Suprapubic skin (tissue), 4 donors: ENCODE measurements around the gene FAM149A. TPM values are rescaled to one million over a fixed set of nuclear protein-coding genes. Genes with fewer than 3 reads are reported as not detected.

Source experiments
- DNase-seq, 2 donors: peaks; one replicate each; pipeline ENCODE4 v3.0.0-alpha.2; 2019; ENCODE audit warnings: low spot score in 2 of 2
- H3K27ac ChIP-seq: fragments of 200-600 bp; sonication (generic); one replicate; pipeline ENCODE4 v1.5.1; 2019
- H3K27me3 ChIP-seq: fragments of 200-600 bp; sonication (generic); one replicate; pipeline ENCODE4 v1.5.1; 2019
- H3K36me3 ChIP-seq: fragments of 200-600 bp; sonication (generic); one replicate; pipeline ENCODE4 v1.5.1; 2019
- H3K4me1 ChIP-seq: fragments of 200-600 bp; sonication (generic); one replicate; pipeline ENCODE4 v1.5.1; 2019
- H3K4me3 ChIP-seq: fragments of 200-600 bp; sonication (generic); one replicate; pipeline ENCODE4 v1.5.1; 2019; ENCODE audit warnings: mild to moderate bottlenecking
- H3K9me3 ChIP-seq: fragments of 200-600 bp; sonication (generic); one replicate; pipeline ENCODE4 v1.5.1; 2019
- EP300 ChIP-seq: sonication (generic); formaldehyde crosslinking; IDR thresholded peaks from one replicate; pipeline ENCODE4 v1.6.1; 2017; ENCODE audit warnings: antibody characterized with exemption
- POLR2A ChIP-seq, 2 donors: fragments of 450-650 bp; IDR thresholded peaks; one replicate each; pipeline ENCODE4 v1.6.1; 2017; ENCODE audit warnings: antibody characterized with exemption in 2 of 2, mild to moderate bottlenecking in 2 of 2, moderate library complexity in 2 of 2
- POLR2AphosphoS5 ChIP-seq, 3 donors: sonication (generic); formaldehyde crosslinking; IDR thresholded peaks; one replicate each; pipeline ENCODE4 v1.6.1; 2017; ENCODE audit warnings: antibody characterized with exemption in 3 of 3
- WGBS: methylation state at CpG from one replicate; pipeline ENCODE4 v1.1.5; 2018; 5-methylcytosine and 5-hydroxymethylcytosine counted together
- total RNA-seq, 4 donors: library from RNA; depleted of rRNA; stranded (reverse); fragments of >200 nt; gene quantifications; one replicate each; pipeline ENCODE4 v1.1.0, GENCODE V29; 2016
- TF ChIP-seq, protein P1 (sequence below), 2 donors: fragments of 200-600 bp in 1 of 2; fragments of 450-650 bp in 1 of 2; sonication (generic) in 1 of 2; IDR thresholded peaks; one replicate each; pipeline ENCODE4 v1.5.1; 2016 to 2019; ENCODE audit warnings: antibody characterized with exemption in 2 of 2, mild to moderate bottlenecking in 1 of 2, moderate library complexity in 1 of 2

Gene FAM149A
- total RNA-seq, 4 donors from 2014 or later = 2.9 to 4.3 (median 3.8) TPM

- peaks cover 1% of the 10 kb centered on the region for H3K36me3 ChIP-seq
- 8% methylated on average over 12 of the region's 22 CpGs for WGBS
- H3K9me3 ChIP-seq = no peaks in the 10 kb centered on the region
- TF ChIP-seq EP300 = no peak
- no peak for TF ChIP-seq POLR2AphosphoS5 (IDR thresholded peaks at IDR 0.05)
- TF ChIP-seq POLR2A (IDR thresholded peaks at IDR 0.05) = no peak
- TF ChIP-seq, protein P1, sequence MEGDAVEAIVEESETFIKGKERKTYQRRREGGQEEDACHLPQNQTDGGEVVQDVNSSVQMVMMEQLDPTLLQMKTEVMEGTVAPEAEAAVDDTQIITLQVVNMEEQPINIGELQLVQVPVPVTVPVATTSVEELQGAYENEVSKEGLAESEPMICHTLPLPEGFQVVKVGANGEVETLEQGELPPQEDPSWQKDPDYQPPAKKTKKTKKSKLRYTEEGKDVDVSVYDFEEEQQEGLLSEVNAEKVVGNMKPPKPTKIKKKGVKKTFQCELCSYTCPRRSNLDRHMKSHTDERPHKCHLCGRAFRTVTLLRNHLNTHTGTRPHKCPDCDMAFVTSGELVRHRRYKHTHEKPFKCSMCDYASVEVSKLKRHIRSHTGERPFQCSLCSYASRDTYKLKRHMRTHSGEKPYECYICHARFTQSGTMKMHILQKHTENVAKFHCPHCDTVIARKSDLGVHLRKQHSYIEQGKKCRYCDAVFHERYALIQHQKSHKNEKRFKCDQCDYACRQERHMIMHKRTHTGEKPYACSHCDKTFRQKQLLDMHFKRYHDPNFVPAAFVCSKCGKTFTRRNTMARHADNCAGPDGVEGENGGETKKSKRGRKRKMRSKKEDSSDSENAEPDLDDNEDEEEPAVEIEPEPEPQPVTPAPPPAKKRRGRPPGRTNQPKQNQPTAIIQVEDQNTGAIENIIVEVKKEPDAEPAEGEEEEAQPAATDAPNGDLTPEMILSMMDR (IDR thresholded peaks at IDR 0.05) = no peak
- H3K4me3 ChIP-seq = peak overlapping the region; percentile 79
- H3K27me3 ChIP-seq = no peaks in the 10 kb centered on the region
- peak overlapping the region; percentile 94 for H3K27ac ChIP-seq
- peaks cover 32% of the 10 kb centered on the region for H3K4me1 ChIP-seq
- peak in 1 of 2 donors; percentile 68 for DNase-seq
Observed at GRCh38 chr4:186192066-186192612, 87.6 kb downstream of the FAM149A start.

- Histone ChIP-seq H3K27me3 (no peaks in the 10 kb centered on the region), H3K4me1 (peaks cover 32% of the 10 kb centered on the region), H3K27ac (no peak overlapping the region), H3K36me3 (peaks cover 2% of the 10 kb centered on the region), H3K9me3 (no peaks in the 10 kb centered on the region), H3K4me3 (no peak overlapping the region)
- WGBS = 92% methylated on average over 5 of the region's 5 CpGs
- TF ChIP-seq EP300 (no peak), POLR2AphosphoS5 (IDR thresholded peaks at IDR 0.05) (no peak), POLR2A (IDR thresholded peaks at IDR 0.05) (no peak)
- TF ChIP-seq, protein P1 (IDR thresholded peaks at IDR 0.05) = no peak
- DNase-seq = no peak
Observed at GRCh38 chr4:186193851-186194250, 89.3 kb downstream of the FAM149A start.

GRCh38 chr4:186196063-186196462 lies 91.6 kb downstream of the FAM149A start:
- Histone ChIP-seq H3K36me3 (peaks cover 2% of the 10 kb centered on the region), H3K27me3 (no peaks in the 10 kb centered on the region), H3K4me1 (peaks cover 21% of the 10 kb centered on the region), H3K27ac (no peak overlapping the region), H3K4me3 (no peak overlapping the region), H3K9me3 (no peaks in the 10 kb centered on the region)
- no peak for DNase-seq
- TF ChIP-seq EP300 (no peak), POLR2A (IDR thresholded peaks at IDR 0.05) (no peak), POLR2AphosphoS5 (IDR thresholded peaks at IDR 0.05) (no peak)
- TF ChIP-seq, protein P1 (IDR thresholded peaks at IDR 0.05) = no peak
- WGBS = 93% methylated on average over 6 of the region's 6 CpGs

- Histone ChIP-seq H3K4me3 (no peak overlapping the region), H3K27ac (no peak overlapping the region), H3K9me3 (no peaks in the 10 kb centered on the region), H3K36me3 (peaks cover 2% of the 10 kb centered on the region), H3K4me1 (peaks cover 13% of the 10 kb centered on the region), H3K27me3 (no peaks in the 10 kb centered on the region)
- TF ChIP-seq, protein P1 (IDR thresholded peaks at IDR 0.05) = no peak
- TF ChIP-seq POLR2AphosphoS5 (IDR thresholded peaks at IDR 0.05) = no peak
- no peak for TF ChIP-seq POLR2A (IDR thresholded peaks at IDR 0.05)
- no peak for TF ChIP-seq EP300
- 71% methylated on average over 6 of the region's 6 CpGs for WGBS
- no peak for DNase-seq
Observed at GRCh38 chr4:186200516-186200915, 96.0 kb downstream of the FAM149A start.

DNA sequence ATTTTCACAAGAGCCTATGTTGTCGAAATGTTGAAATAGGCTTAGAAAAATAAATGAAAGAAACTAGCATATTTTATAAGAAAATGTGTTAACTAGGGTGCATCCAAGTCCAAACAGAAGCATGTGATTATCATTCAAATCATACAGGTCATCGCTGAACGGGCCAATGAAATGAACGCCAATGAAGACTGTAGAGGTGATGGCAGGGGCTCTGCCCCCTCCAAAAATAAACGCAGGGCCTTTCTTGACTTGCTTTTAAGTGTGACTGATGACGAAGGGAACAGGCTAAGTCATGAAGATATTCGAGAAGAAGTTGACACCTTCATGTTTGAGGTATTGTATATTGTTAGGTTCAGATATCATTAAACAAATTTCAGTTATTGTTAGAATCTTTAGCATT lies 96.5 kb downstream of the FAM149A start:
- Histone ChIP-seq H3K27me3 (no peaks in the 10 kb centered on the region), H3K27ac (no peak overlapping the region), H3K4me3 (no peak overlapping the region), H3K9me3 (no peaks in the 10 kb centered on the region), H3K4me1 (peaks cover 13% of the 10 kb centered on the region), H3K36me3 (peaks cover 2% of the 10 kb centered on the region)
- TF ChIP-seq POLR2AphosphoS5 (IDR thresholded peaks at IDR 0.05) = no peak
- TF ChIP-seq POLR2A (IDR thresholded peaks at IDR 0.05) = no peak
- TF ChIP-seq, protein P1 (IDR thresholded peaks at IDR 0.05) = no peak
- TF ChIP-seq EP300 = no peak
- WGBS = 84% methylated on average over 7 of the region's 7 CpGs
- no peak for DNase-seq
